Measurements from ENCODE around the gene KIAA1614.

KIAA1614 gene

GRCh38 chr1:180909005-180909414 lies 3.7 kb upstream of the KIAA1614 start:
- FAIRE-seq: no peak

DNA sequence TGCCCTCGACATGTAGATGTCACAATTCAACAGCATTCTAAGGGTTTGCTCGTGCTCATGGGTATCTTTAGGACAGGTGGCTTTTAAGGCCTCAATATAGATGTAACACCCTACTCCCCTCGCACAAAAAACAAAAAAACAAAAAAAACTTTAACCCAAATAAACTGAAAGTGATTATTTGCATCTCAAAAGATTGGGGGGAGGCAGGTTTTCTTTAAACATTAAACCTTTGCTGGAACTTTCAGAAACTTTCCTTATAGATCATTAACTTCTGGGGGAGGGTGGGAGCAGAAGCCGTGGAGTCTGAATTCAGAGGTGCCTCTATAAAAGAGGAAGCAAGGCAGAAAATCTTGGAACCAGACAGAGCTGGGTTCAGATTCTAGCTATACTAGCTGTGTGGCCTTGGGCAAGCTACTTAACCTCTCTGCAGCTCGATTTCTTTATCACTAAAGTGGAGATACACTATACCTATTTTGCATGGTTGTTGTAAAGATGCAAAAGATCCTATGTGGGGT lies 3.2 kb upstream of the KIAA1614 start:
- no peak for FAIRE-seq

DNA sequence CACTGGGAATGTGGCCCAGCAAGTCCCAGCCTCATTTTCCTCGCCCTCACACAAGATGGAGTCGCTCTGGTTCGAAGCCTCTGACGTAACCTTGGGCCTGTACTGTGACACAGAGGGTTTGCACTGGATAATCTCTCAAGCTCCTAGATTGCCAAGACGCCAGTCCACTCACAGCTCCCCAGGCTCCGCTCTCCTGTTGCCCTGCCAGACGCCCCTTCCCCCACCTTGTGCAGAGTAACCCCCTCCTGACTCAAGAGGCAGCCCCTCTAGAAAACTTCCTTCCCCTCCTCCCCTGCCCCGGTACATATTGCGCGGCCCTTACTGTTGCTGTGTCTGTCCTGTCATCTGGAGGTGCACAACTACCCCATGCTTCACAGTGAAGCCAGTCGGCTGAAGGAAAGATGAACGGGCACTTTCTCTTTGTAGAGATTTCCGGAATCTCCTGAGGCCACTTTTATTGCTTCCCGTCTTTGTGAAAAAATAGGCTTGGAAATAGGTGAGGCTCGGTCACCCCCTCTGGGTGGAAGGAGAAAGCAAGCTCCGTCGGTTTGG lies 981 bp upstream of the KIAA1614 start:
- no peak for FAIRE-seq

DNA sequence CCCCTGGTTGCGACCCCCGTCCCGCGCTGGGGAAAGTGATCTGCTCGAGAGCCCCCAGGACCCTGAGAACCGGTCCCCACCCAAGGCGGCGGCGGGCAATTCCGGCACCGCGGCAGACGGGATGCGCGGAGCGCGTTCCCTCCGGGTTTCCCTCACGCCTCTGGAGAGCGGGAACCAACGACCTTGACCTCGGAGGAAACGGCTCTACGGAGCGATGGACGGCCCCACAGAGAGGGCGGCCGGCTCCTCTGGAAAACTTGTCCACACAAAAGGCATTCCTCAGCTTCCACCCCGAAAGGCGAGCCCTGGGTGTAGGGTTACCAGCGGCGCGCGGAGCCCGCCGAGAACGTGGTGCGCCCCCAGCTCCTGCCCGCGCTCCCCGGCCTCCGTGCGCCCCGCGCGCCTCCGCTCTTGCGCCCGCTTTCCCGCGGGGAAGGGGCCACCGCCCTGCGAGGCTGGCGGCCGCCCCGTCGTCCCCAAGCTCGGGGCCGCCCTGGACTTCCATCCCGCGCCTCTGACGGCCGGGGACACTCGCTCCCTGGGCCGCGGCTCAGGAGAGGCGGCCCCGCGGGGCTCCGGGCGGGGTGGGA lies 391 bp upstream of the KIAA1614 start:
- FAIRE-seq: no peak

- FAIRE-seq: no peak
Measured at GRCh38 chr1:180915426-180915965, 2.8 kb downstream of the KIAA1614 start.

DNA sequence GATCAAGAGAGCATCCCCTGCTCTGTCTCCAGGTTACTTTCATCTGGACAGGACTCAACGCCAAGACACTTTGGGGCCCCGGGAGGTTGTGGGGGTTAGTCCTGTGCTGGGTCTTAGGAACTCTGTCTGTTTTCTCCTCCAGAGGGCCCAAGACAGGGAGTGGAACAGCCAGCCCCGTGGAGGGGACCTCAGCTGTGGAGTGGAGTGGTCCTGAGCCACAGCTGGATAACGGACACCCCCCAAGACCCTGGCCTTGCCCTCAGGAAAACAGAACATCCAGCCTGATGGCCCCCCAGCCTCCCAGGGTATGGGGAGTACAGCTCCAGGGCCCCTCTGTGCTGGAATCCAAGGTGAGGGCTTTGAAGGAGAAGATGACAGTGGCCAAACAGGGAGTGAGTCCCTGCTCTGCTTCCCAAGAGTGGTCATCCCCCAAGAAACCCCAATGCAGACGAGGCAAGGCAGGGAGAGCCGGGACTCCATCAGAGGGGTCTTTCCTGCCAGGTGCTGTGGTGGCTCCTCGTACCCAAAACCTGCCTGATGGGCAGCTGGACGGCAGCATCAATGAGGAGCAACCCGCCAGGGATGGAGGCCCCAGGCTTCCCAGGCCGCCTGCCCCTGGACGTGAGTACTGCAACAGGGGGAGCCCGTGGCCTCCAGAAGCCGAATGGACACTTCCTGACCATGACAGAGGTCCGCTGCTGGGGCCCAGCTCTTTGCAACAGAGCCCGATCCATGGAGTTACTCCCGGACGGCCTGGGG lies 3.5 kb downstream of the KIAA1614 start:
- no peak for FAIRE-seq

DNA sequence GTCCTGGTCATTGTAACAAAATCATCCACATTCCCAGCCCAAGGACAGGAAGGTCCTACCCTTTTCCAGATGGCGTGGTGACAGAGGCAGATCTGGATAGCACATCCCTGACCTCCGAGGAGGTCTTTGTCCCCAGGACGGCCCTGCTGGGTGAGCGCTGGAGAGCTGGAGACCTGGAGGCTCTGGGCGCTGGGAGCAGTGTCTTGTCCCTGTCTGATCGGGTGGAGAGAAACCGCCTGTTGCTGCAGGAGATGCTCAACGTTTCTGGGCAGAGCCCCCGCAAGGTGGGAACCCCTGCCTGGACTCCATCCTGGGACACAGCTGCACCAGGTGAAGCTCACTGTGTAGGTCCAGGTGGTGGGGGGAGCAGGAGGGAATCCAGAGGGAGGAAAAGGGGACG lies 4.1 kb downstream of the KIAA1614 start:
- no peak for FAIRE-seq

- no peak for FAIRE-seq
Measured at GRCh38 chr1:180917306-180918065, 4.8 kb downstream of the KIAA1614 start.

DNA sequence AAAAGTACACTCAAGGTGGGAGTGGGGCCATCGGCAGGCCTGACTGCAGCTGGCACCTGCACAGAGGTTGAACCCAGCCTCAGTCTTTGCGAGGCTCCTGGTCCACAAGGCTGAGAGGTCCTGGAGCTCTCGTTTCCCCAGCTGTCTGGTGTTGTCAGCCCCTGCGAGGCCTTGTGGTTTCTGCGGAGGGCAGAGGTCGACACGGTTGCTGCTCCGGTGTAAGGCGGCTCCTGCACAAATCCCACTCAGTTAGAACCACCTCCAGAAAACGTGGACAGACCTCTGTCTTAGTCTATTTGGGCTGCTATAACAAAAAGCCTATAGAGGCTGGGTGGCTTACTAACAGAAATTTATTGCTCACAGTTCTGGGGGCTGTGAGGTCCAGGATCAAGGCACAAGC lies 5.8 kb downstream of the KIAA1614 start:
- FAIRE-seq: no peak

DNA sequence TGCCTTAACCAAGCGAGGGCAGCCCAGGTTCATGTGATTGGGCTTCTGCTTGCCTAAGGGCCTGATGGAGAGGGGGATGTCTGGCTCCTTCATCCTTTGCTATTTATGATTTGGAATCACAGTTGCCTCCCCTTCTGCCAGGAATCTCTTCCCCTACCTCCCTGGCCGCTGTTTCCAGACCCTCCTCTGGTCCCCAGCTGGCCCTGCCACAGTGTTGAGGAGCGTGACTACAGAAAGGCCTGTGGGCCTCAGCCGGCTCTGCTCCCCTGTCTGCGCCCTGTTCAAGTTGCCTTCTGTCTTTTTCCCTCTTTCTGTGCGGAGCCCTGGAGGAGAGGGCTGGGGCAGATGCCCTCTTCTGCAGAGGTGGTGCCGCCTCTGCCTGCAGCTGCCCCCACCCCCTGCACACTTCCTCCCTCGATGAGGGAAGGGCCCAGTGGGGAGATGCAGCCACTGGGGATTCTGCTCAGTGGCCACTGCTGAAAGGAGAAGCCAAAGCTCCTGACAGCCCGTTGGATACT lies 6.5 kb downstream of the KIAA1614 start:
- FAIRE-seq: no peak

DNA sequence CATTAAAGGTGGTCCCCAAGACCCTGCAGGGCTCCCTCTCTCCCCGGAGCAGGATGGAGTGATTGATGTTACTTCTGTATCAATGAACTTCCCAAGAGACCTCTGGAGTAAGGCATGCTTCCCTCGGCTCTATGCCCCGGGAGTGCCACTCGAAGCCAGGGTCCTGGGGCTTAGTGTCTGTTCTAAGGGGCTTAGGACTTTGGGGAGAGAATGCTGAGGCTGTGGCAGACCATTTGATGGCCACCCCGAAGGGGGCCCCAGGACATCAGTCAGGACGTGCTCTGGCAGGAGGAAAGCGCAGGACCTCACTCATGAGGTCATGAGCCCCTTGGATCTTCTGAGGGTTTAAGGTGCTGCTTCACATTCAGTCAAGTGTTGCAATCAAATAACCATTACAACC lies 7.5 kb downstream of the KIAA1614 start:
- no peak for FAIRE-seq

GRCh38 chr1:180920702-180921101 lies 8.0 kb downstream of the KIAA1614 start:
- no peak for FAIRE-seq

- no peak for FAIRE-seq
Measured at GRCh38 chr1:180921386-180921785, 8.7 kb downstream of the KIAA1614 start.

GRCh38 chr1:180921891-180922630 lies 9.4 kb downstream of the KIAA1614 start:
- no peak for FAIRE-seq

- no peak for FAIRE-seq
Measured at GRCh38 chr1:180922631-180923015, 9.9 kb downstream of the KIAA1614 start.

GRCh38 chr1:180923021-180923841 lies 10.5 kb downstream of the KIAA1614 start:
- no peak for FAIRE-seq

- FAIRE-seq: no peak
Measured at GRCh38 chr1:180923887-180924286, 11.2 kb downstream of the KIAA1614 start.

- FAIRE-seq: no peak
Measured at GRCh38 chr1:180924939-180925338, 12.2 kb downstream of the KIAA1614 start.

DNA sequence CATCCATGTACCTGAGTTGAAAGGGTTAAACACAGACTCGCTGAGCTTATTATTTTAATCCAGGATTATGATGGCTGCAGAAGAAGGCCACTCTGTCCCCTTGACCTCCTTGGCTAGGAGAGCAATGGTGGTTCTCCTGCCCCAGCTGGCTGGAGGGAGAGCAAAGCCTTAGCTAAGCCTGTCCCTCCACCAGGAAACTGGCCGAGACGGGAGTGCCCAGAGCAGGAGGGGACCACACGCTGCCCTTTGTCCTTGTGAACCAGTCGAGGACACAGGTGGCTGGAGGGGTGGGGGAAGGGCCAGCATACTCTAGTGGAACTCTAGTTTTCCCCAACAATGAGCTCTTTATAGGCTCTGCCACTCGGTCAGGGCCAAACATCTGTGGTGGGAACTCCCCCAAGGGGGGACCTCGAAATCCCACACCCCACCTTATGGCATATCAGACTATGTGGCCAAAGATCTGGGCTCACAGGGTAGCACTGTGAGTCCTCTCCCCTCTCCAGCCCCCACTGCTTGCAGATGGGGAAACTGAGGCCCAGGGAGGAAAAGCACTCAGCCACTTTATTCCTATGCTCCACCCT lies 12.9 kb downstream of the KIAA1614 start:
- FAIRE-seq: no peak

DNA sequence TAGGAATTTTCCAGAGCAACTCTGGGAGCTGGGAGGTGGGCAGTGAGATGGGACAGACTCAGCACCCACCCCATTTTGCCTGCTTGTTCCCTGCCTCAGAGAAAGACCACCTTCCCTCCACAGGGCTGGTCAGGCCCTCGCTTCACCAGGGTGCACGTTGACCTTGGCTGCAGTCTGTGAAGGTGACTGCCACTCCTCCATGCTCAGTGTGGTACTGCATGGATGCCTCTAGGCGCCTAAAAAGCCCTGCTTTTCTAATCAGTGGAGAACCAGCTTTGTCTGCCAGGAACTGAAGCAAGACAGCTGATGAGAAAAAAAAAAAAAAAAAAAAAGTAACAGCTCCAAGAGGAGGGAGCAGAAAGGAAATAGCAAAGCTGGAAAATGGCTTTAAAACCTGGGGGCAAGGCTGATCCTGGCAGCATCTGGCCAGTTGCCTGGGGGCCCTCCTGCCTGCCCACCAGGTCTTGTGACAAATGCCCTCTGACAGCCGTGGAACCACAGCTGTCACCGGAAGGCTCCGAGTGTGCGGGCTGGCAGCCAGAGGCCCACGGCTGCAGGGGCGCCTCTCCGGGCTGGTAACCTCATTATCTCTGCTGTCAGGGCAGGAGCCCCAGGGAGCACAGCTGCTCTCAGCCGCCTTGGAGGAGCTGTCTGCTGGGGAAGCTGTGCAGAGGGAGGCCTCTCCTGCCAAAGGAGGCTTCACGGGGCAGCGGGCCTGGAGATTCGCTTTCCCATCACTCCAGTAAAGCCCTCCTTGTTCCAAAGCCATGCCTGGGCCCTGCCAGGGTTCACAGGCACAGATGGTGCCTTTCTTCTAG lies 13.7 kb downstream of the KIAA1614 start:
- no peak for FAIRE-seq
